KG1 (cell line): ENCODE measurements around the gene SBDS.

Source experiments
- DNase-seq: peaks from one replicate; lab custom pipeline; 2025; lab: John Stamatoyannopoulos, UW

The SBDS gene

GRCh38 chr7:66937940-66938339 is 57.4 kb downstream of the SBDS start:
- no peak for DNase-seq
